ENCODE results near the gene MCU.

MCU gene

GRCh38 chr10:72753760-72754231 is 61.9 kb downstream of the MCU start:
- H3K27ac ChIP-seq (ENCODE audit: low read length, poor library complexity, severe bottlenecking): no peak overlapping the region
- no peak overlapping the region for H2BK120ac ChIP-seq (ENCODE audit: low read depth, low read length)
- H2BK5ac ChIP-seq (ENCODE audit: low read depth, low read length, poor library complexity, severe bottlenecking): no peak overlapping the region
- H3K4me2 ChIP-seq (ENCODE audit: low read length, poor library complexity, severe bottlenecking): no peak overlapping the region
- DNase-seq: no peak
- H2AFZ ChIP-seq (ENCODE audit: low read depth, low read length): no peak overlapping the region
- no peak overlapping the region for H4K91ac ChIP-seq (ENCODE audit: low read length)
- H2BK12ac ChIP-seq (ENCODE audit: low read length in 2 of 2): no peak overlapping the region
- H3K27me3 ChIP-seq (ENCODE audit: control insufficient read depth in 1 of 2, insufficient read depth in 1 of 2, low read length in 2 of 2): no peaks in the 10 kb centered on the region
- H3K4ac ChIP-seq (ENCODE audit: low read depth in 1 of 2, low read length in 2 of 2): no peak overlapping the region
- WGBS: 90% methylated on average over 2 of the region's 3 CpGs
- no peak overlapping the region for H2AK5ac ChIP-seq (ENCODE audit: low read length, severe bottlenecking)
- H3K4me1 ChIP-seq (ENCODE audit: control insufficient read depth, insufficient read depth, low read depth, low read length): peaks cover 5% of the 10 kb centered on the region
- H3K9ac ChIP-seq (ENCODE audit: low read length): no peak overlapping the region
- H3K14ac ChIP-seq (ENCODE audit: low read length in 2 of 2): no peak overlapping the region
- H3K36me3 ChIP-seq (ENCODE audit: control insufficient read depth in 1 of 2, insufficient read depth in 2 of 2, low read depth in 1 of 2, low read length in 2 of 2): no peaks in the 10 kb centered on the region
- H3K4me3 ChIP-seq (ENCODE audit: insufficient read depth in 1 of 2, low read depth in 1 of 2, low read length in 2 of 2): no peak overlapping the region
- H3K9me3 ChIP-seq (ENCODE audit: control insufficient read depth, low read length): no peaks in the 10 kb centered on the region
- H2BK15ac ChIP-seq (ENCODE audit: low read depth, poor library complexity, severe bottlenecking): no peak overlapping the region
- no peak overlapping the region for H3K18ac ChIP-seq (ENCODE audit: low read depth in 1 of 2, low read length in 2 of 2)
- H3K23ac ChIP-seq (ENCODE audit: low read length in 2 of 2): no peak overlapping the region
- H3K79me1 ChIP-seq (replicated peaks; ENCODE audit: low read length, poor library complexity, severe bottlenecking): peaks cover 26% of the 10 kb centered on the region
- H4K8ac ChIP-seq (ENCODE audit: low read length): no peak overlapping the region

- Histone ChIP-seq H3K18ac (ENCODE audit: low read depth in 1 of 2, low read length in 2 of 2) (no peak overlapping the region), H3K9ac (ENCODE audit: low read length) (no peak overlapping the region), H3K27ac (ENCODE audit: low read length, poor library complexity, severe bottlenecking) (no peak overlapping the region), H2AK5ac (ENCODE audit: low read length, severe bottlenecking) (no peak overlapping the region), H2BK5ac (ENCODE audit: low read depth, low read length, poor library complexity, severe bottlenecking) (no peak overlapping the region), H3K4me2 (ENCODE audit: low read length, poor library complexity, severe bottlenecking) (no peak overlapping the region), H4K8ac (ENCODE audit: low read length) (no peak overlapping the region), H2AFZ (ENCODE audit: low read depth, low read length) (no peak overlapping the region), H3K27me3 (ENCODE audit: control insufficient read depth in 1 of 2, insufficient read depth in 1 of 2, low read length in 2 of 2) (no peaks in the 10 kb centered on the region), H3K4me3 (ENCODE audit: insufficient read depth in 1 of 2, low read depth in 1 of 2, low read length in 2 of 2) (no peak overlapping the region), H2BK12ac (ENCODE audit: low read length in 2 of 2) (no peak overlapping the region), H3K9me3 (ENCODE audit: control insufficient read depth, low read length) (no peaks in the 10 kb centered on the region), H3K79me1 (replicated peaks; ENCODE audit: low read length, poor library complexity, severe bottlenecking) (peaks cover 24% of the 10 kb centered on the region), H4K91ac (ENCODE audit: low read length) (no peak overlapping the region), H3K14ac (ENCODE audit: low read length in 2 of 2) (no peak overlapping the region), H3K4me1 (ENCODE audit: control insufficient read depth, insufficient read depth, low read depth, low read length) (peaks cover 5% of the 10 kb centered on the region), H2BK120ac (ENCODE audit: low read depth, low read length) (no peak overlapping the region), H2BK15ac (ENCODE audit: low read depth, poor library complexity, severe bottlenecking) (no peak overlapping the region), H3K36me3 (ENCODE audit: control insufficient read depth in 1 of 2, insufficient read depth in 2 of 2, low read depth in 1 of 2, low read length in 2 of 2) (no peaks in the 10 kb centered on the region), H3K23ac (ENCODE audit: low read length in 2 of 2) (no peak overlapping the region), H3K4ac (ENCODE audit: low read depth in 1 of 2, low read length in 2 of 2) (no peak overlapping the region)
- 100% methylated on average over 1 of the region's 2 CpGs for WGBS
- DNase-seq: no peak
These were observed 62.5 kb downstream of the MCU start for GRCh38 chr10:72754275-72755032.

- Histone ChIP-seq H3K4me2 (ENCODE audit: low read length, poor library complexity, severe bottlenecking) (no peak overlapping the region), H2AK5ac (ENCODE audit: low read length, severe bottlenecking) (no peak overlapping the region), H3K18ac (ENCODE audit: low read depth in 1 of 2, low read length in 2 of 2) (no peak overlapping the region), H2BK5ac (ENCODE audit: low read depth, low read length, poor library complexity, severe bottlenecking) (no peak overlapping the region), H3K4ac (ENCODE audit: low read depth in 1 of 2, low read length in 2 of 2) (no peak overlapping the region), H3K4me3 (ENCODE audit: insufficient read depth in 1 of 2, low read depth in 1 of 2, low read length in 2 of 2) (no peak overlapping the region), H2BK120ac (ENCODE audit: low read depth, low read length) (no peak overlapping the region), H3K14ac (ENCODE audit: low read length in 2 of 2) (no peak overlapping the region), H3K27me3 (ENCODE audit: control insufficient read depth in 1 of 2, insufficient read depth in 1 of 2, low read length in 2 of 2) (no peaks in the 10 kb centered on the region), H3K9me3 (ENCODE audit: control insufficient read depth, low read length) (no peaks in the 10 kb centered on the region), H2AFZ (ENCODE audit: low read depth, low read length) (no peak overlapping the region), H3K27ac (ENCODE audit: low read length, poor library complexity, severe bottlenecking) (no peak overlapping the region), H3K36me3 (ENCODE audit: control insufficient read depth in 1 of 2, insufficient read depth in 2 of 2, low read depth in 1 of 2, low read length in 2 of 2) (no peaks in the 10 kb centered on the region), H3K79me1 (replicated peaks; ENCODE audit: low read length, poor library complexity, severe bottlenecking) (peaks cover 23% of the 10 kb centered on the region), H3K23ac (ENCODE audit: low read length in 2 of 2) (no peak overlapping the region), H2BK15ac (ENCODE audit: low read depth, poor library complexity, severe bottlenecking) (no peak overlapping the region), H3K9ac (ENCODE audit: low read length) (no peak overlapping the region), H3K4me1 (ENCODE audit: control insufficient read depth, insufficient read depth, low read depth, low read length) (peaks cover 5% of the 10 kb centered on the region), H4K91ac (ENCODE audit: low read length) (no peak overlapping the region), H2BK12ac (ENCODE audit: low read length in 2 of 2) (no peak overlapping the region), H4K8ac (ENCODE audit: low read length) (no peak overlapping the region)
- 47% methylated on average over 3 of the region's 7 CpGs for WGBS
- peak; percentile 11 for DNase-seq
These were observed 64.9 kb downstream of the MCU start for GRCh38 chr10:72756674-72757385.

- WGBS: 95% methylated on average over 2 of the region's 2 CpGs
These were observed 65.8 kb downstream of the MCU start for GRCh38 chr10:72757732-72758131.

More at GRCh38 chr10:72757732-72758131, 65.8 kb downstream of the MCU start:
- H2AFZ ChIP-seq (ENCODE audit: low read depth, low read length): no peak overlapping the region
- H2BK5ac ChIP-seq (ENCODE audit: low read depth, low read length, poor library complexity, severe bottlenecking): no peak overlapping the region
- no peaks in the 10 kb centered on the region for H3K9me3 ChIP-seq (ENCODE audit: control insufficient read depth, low read length)
- no peaks in the 10 kb centered on the region for H3K27me3 ChIP-seq (ENCODE audit: control insufficient read depth in 1 of 2, insufficient read depth in 1 of 2, low read length in 2 of 2)
- H2AK5ac ChIP-seq (ENCODE audit: low read length, severe bottlenecking): no peak overlapping the region
- no peak for DNase-seq
- H3K18ac ChIP-seq (ENCODE audit: low read depth in 1 of 2, low read length in 2 of 2): no peak overlapping the region
- no peak overlapping the region for H4K8ac ChIP-seq (ENCODE audit: low read length)
- no peak overlapping the region for H2BK15ac ChIP-seq (ENCODE audit: low read depth, poor library complexity, severe bottlenecking)
- H2BK12ac ChIP-seq (ENCODE audit: low read length in 2 of 2): no peak overlapping the region
- peaks cover 24% of the 10 kb centered on the region for H3K79me1 ChIP-seq (replicated peaks; ENCODE audit: low read length, poor library complexity, severe bottlenecking)
- no peak overlapping the region for H3K9ac ChIP-seq (ENCODE audit: low read length)
- H3K23ac ChIP-seq (ENCODE audit: low read length in 2 of 2): no peak overlapping the region
- no peak overlapping the region for H4K91ac ChIP-seq (ENCODE audit: low read length)
- no peak overlapping the region for H3K4ac ChIP-seq (ENCODE audit: low read depth in 1 of 2, low read length in 2 of 2)
- H3K14ac ChIP-seq (ENCODE audit: low read length in 2 of 2): no peak overlapping the region
- H2BK120ac ChIP-seq (ENCODE audit: low read depth, low read length): no peak overlapping the region
- H3K36me3 ChIP-seq (ENCODE audit: control insufficient read depth in 1 of 2, insufficient read depth in 2 of 2, low read depth in 1 of 2, low read length in 2 of 2): no peaks in the 10 kb centered on the region
- H3K4me2 ChIP-seq (ENCODE audit: low read length, poor library complexity, severe bottlenecking): no peak overlapping the region
- H3K27ac ChIP-seq (ENCODE audit: low read length, poor library complexity, severe bottlenecking): no peak overlapping the region
- H3K4me1 ChIP-seq (ENCODE audit: control insufficient read depth, insufficient read depth, low read depth, low read length): peaks cover 5% of the 10 kb centered on the region
- no peak overlapping the region for H3K4me3 ChIP-seq (ENCODE audit: insufficient read depth in 1 of 2, low read depth in 1 of 2, low read length in 2 of 2)

Data from mesenchymal stem cell (in vitro differentiated cells and primary cell).